ENCODE data around the gene PBRM1. TPM values are rescaled to one million over a fixed set of nuclear protein-coding genes. Genes with fewer than 3 reads are reported as not detected.

Gene PBRM1
- polyA plus RNA-seq, 3 donors: 26.1 to 72.9 (median 38.0) TPM

DNA sequence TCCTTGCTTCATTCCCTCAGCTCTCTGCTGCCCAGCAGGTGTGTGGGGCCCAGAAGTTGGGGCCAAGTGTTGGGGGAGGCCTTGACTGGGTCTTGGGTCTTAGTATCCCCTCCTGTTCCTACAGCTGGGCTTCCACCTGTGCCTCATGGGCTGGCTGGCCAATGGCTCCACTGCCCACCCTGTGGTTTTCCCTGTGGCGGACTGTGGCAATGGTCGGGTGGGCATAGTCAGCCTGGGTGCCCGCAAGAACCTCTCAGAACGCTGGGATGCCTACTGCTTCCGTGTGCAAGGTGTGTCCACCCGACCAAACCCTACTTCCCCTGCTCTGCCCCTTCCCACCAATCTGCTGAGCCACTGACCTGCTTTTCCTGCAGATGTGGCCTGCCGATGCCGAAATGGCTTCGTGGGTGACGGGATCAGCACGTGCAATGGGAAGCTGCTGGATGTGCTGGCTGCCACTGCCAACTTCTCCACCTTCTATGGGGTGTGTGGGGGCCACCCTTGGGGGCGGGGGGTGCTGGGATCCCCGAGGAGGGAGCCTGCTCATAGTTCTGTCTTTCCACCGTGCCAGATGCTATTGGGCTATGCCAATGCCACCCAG is 163.0 kb downstream of the PBRM1 start:
- no peak for DNase-seq
- Histone ChIP-seq H4K20me1 (ENCODE audit: insufficient read depth, low read length) (peaks cover 9% of the 10 kb centered on the region), H2AFZ (ENCODE audit: insufficient read depth, low read depth, low read length, poor library complexity, severe bottlenecking) (no peak overlapping the region), H3K9me3 (replicated peaks in 1 of 2; ENCODE audit: control insufficient read depth in 1 of 2, insufficient read depth in 1 of 2, low read length in 2 of 2) (no peaks in the 10 kb centered on the region), H3K36me3 (replicated peaks in 1 of 2; ENCODE audit: control insufficient read depth in 1 of 2, insufficient read depth in 2 of 2, low read length in 2 of 2) (peaks cover 82 to 97% of the 10 kb centered on the region in 2 donors), H3K79me2 (ENCODE audit: insufficient read depth, low read length) (no peaks in the 10 kb centered on the region), H3K4me3 (replicated peaks in 1 of 3; ENCODE audit: low read depth in 2 of 3, low read length in 3 of 3) (no peak overlapping the region), H3K27ac (ENCODE audit: low read depth in 1 of 2, low read length in 2 of 2) (no peak overlapping the region), H3K4me1 (ENCODE audit: control insufficient read depth in 1 of 2, insufficient read depth in 2 of 2, low read length in 2 of 2) (no peaks in the 10 kb centered on the region), H3K9ac (ENCODE audit: insufficient read depth, low read length, poor library complexity, severe bottlenecking) (no peak overlapping the region), H3K4me2 (replicated peaks; ENCODE audit: extremely low read depth, low read length, poor library complexity, severe bottlenecking) (no peak overlapping the region), H3K27me3 (ENCODE audit: control insufficient read depth in 2 of 2, insufficient read depth in 2 of 2, low read length in 2 of 2) (no peaks in the 10 kb centered on the region)
- intact Hi-C loops (cut with micrococcal nuclease): no loop called here
- Mint-ChIP-seq H3K4me3 (no peak overlapping the region), H3K4me1 (no peaks in the 10 kb centered on the region), H3K27me3 (ENCODE audit: low read depth in 3 of 3) (peaks cover under 1 to 4% (median 1%) of the 10 kb centered on the region in 3 donors), H3K9me3 (no peaks in the 10 kb centered on the region), H3K27ac (peak overlapping the region in 1 of 7 donors; percentile 20), H3K36me3 (peaks cover 70 to 90% of the 10 kb centered on the region in 2 donors)
- TF ChIP-seq, protein P1, sequence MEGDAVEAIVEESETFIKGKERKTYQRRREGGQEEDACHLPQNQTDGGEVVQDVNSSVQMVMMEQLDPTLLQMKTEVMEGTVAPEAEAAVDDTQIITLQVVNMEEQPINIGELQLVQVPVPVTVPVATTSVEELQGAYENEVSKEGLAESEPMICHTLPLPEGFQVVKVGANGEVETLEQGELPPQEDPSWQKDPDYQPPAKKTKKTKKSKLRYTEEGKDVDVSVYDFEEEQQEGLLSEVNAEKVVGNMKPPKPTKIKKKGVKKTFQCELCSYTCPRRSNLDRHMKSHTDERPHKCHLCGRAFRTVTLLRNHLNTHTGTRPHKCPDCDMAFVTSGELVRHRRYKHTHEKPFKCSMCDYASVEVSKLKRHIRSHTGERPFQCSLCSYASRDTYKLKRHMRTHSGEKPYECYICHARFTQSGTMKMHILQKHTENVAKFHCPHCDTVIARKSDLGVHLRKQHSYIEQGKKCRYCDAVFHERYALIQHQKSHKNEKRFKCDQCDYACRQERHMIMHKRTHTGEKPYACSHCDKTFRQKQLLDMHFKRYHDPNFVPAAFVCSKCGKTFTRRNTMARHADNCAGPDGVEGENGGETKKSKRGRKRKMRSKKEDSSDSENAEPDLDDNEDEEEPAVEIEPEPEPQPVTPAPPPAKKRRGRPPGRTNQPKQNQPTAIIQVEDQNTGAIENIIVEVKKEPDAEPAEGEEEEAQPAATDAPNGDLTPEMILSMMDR (IDR thresholded peaks at IDR 0.05): no peak
- 91% methylated on average over 6 of the region's 14 CpGs for WGBS (ENCODE audit: insufficient coverage)

DNA sequence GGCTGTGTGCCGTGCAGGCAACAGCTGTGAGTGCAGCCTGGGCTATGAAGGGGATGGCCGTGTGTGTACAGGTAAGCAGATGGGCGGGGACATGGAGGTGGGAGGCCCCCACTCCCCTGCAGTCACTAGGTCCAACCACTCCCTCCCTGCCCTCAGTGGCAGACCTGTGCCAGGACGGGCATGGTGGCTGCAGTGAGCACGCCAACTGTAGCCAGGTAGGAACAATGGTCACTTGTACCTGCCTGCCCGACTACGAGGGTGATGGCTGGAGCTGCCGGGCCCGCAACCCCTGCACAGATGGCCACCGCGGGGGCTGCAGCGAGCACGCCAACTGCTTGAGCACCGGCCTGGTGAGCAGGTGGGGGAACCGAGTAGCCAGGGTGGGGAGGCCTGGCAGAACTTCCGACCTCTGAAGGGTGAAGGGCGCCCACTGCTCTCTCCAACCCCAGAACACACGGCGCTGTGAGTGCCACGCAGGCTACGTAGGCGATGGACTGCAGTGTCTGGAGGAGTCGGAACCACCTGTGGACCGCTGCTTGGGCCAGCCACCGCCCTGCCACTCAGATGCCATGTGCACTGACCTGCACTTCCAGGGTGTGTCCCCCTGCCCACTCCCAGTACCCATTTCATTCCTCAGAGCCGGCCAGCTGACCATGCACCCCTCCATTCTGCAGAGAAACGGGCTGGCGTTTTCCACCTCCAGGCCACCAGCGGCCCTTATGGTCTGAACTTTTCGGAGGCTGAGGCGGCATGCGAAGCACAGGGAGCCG is 163.6 kb downstream of the PBRM1 start:
- Mint-ChIP-seq H3K4me1 (no peaks in the 10 kb centered on the region), H3K27me3 (ENCODE audit: low read depth in 3 of 3) (peaks cover 0 to 4% (median 1%) of the 10 kb centered on the region in 3 donors), H3K36me3 (peaks cover 74 to 91% of the 10 kb centered on the region in 2 donors), H3K27ac (no peak overlapping the region), H3K9me3 (no peaks in the 10 kb centered on the region), H3K4me3 (no peak overlapping the region)
- TF ChIP-seq, protein P1 (IDR thresholded peaks at IDR 0.05): no peak
- no peaks in the 10 kb centered on the region for H3K9me3 ChIP-seq (replicated peaks in 1 of 2; ENCODE audit: control insufficient read depth in 1 of 2, insufficient read depth in 1 of 2, low read length in 2 of 2)
- H3K4me2 ChIP-seq (replicated peaks; ENCODE audit: extremely low read depth, low read length, poor library complexity, severe bottlenecking): no peak overlapping the region
- intact Hi-C loops (cut with micrococcal nuclease): no loop called here
- H3K9ac ChIP-seq (ENCODE audit: insufficient read depth, low read length, poor library complexity, severe bottlenecking): no peak overlapping the region
- WGBS (ENCODE audit: insufficient coverage): 95% methylated on average over 26 of the region's 33 CpGs
- no peak overlapping the region for H3K27ac ChIP-seq (ENCODE audit: low read depth in 1 of 2, low read length in 2 of 2)
- peaks cover 9% of the 10 kb centered on the region for H4K20me1 ChIP-seq (ENCODE audit: insufficient read depth, low read length)
- peaks cover 84 to 97% of the 10 kb centered on the region in 2 donors for H3K36me3 ChIP-seq (replicated peaks in 1 of 2; ENCODE audit: control insufficient read depth in 1 of 2, insufficient read depth in 2 of 2, low read length in 2 of 2)
- no peak overlapping the region for H3K4me3 ChIP-seq (replicated peaks in 1 of 3; ENCODE audit: low read depth in 2 of 3, low read length in 3 of 3)
- H3K4me1 ChIP-seq (ENCODE audit: control insufficient read depth in 1 of 2, insufficient read depth in 2 of 2, low read length in 2 of 2): no peaks in the 10 kb centered on the region
- H2AFZ ChIP-seq (ENCODE audit: insufficient read depth, low read depth, low read length, poor library complexity, severe bottlenecking): no peak overlapping the region
- no peak for DNase-seq
- no peaks in the 10 kb centered on the region for H3K27me3 ChIP-seq (ENCODE audit: control insufficient read depth in 2 of 2, insufficient read depth in 2 of 2, low read length in 2 of 2)
- no peaks in the 10 kb centered on the region for H3K79me2 ChIP-seq (ENCODE audit: insufficient read depth, low read length)
